HG03432 (cell line): ENCODE data around the gene TNFRSF14.

ENCODE experiments used
- ATAC-seq: cut with Tn5 transposase; IDR thresholded peaks from one replicate; pipeline ENCODE4 v1.9.1; 2021; ENCODE audit warnings: mild to moderate bottlenecking, moderate library complexity; ENCODE audit not compliant: unreplicated experiment

TNFRSF14 gene

GRCh38 chr1:2556277-2556677 is at the start of gene TNFRSF14:
Gene TNFRSF14 (plus strand): TSS chr1:2556371. CDS start chr1:2556665, 294 bp downstream.
- peak; percentile 26 for ATAC-seq

- ATAC-seq = no peak
Observed at GRCh38 chr1:2506901-2507565, 49.1 kb upstream of the TNFRSF14 start.

GRCh38 chr1:2507744-2508155 is 48.4 kb upstream of the TNFRSF14 start:
- ATAC-seq = no peak

- ATAC-seq = no peak
Observed at GRCh38 chr1:2508180-2508579, 48.0 kb upstream of the TNFRSF14 start.

DNA sequence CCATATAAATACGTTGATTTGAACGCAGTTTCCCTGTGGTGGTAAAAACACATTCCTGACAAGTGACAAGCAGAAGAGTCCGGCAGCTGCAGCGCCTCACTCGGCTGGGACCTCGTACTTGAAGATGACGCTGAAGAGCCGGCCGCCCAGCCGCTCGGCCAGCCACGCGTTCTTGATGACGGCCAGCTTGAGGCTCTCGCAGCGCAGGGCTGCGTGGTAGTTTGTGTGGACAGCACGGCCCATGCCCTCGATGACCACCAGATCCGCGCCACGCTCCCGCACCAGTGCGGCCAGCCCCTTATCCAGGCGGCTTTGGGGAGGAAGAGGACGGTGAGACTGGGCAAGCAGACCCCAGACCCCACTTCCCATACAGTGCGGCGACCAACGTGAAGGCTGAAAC is 47.4 kb upstream of the TNFRSF14 start:
- no peak for ATAC-seq

DNA sequence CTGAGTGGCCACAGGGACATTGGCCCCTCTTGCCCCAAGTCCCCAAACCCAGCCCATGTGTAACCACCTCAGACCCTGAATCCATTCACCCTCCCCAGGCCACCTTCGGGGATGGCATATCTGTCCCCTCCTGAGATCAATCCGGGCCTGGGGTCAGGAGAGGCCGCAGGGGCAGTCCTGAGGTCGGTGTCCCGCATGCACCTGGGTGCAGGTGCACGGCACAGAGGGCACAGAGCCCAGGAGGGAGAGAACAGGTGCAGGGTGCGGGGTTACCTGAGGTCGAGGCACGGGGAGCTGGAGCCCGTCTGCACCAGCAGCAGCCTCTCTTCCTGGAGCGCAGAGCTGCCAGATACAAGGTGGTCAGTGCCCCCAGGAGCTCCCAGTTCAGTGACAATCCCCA is 46.6 kb upstream of the TNFRSF14 start:
- no peak for ATAC-seq

DNA sequence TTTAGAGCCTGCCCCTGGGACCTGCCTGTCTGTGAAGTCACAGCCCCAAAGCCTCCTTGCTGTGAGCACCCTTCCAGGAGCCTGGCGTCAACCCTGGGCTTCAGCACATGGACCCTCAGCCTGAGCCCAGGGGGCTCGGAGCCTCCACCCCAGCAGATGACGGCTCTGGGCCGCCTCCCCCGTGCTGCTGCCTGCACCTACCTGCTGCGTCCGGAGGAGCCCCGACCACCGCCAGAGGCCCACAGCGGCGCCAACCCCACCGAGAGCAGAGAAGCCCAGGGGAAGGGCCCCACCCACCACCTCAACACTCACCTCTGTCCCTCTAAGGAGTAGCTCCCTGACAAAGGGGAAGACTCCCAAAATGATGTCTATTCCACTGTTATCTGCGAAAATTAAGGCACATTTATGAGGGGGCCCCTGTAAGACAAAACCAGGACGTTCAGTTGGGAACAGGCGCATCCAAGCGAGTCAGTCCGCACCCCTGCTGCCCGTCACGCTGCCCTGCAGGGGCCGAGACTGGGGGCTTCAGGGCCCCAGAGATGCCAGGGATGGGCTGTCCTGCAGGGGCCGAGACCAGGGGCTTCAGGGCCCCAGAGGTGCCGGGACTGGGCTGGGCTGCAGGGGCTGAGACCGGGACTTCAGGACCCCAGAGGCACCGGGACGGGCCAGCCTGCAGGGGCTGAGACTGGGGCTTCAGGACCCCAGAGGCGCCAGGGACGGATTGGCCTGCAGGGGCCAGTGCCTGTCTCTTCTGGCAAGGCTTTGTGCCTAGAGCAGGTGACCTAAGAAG is 45.6 kb upstream of the TNFRSF14 start:
- no peak for ATAC-seq

DNA sequence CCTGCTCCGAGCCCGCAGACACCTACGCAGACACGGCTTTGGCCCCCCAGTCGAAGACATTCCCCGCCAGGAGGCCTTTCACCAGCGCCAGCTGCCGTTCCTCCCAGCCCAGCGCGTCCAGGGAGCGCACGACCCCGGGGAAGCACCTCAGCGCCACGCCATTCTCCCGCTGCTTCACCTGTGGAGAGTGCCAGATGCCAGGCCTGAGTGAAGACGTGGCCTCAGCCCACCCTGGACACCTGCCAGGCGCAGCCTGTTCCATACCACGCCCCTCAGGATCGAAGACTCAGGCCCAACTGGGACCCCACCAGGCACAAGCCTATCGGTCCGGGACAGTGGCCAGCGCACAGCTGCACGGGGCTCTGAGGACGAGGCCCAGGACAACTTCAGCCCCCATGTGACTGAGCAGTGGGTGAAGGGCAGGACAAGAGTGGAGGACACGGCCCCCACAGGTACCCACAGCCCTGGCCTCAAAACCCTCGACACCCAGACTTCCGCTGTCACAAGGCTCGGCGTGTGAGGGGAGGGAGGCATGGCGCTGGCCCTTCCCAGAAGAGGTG is 43.2 kb upstream of the TNFRSF14 start:
- ATAC-seq = no peak

GRCh38 chr1:2513939-2514652 is 42.1 kb upstream of the TNFRSF14 start:
- no peak for ATAC-seq

DNA sequence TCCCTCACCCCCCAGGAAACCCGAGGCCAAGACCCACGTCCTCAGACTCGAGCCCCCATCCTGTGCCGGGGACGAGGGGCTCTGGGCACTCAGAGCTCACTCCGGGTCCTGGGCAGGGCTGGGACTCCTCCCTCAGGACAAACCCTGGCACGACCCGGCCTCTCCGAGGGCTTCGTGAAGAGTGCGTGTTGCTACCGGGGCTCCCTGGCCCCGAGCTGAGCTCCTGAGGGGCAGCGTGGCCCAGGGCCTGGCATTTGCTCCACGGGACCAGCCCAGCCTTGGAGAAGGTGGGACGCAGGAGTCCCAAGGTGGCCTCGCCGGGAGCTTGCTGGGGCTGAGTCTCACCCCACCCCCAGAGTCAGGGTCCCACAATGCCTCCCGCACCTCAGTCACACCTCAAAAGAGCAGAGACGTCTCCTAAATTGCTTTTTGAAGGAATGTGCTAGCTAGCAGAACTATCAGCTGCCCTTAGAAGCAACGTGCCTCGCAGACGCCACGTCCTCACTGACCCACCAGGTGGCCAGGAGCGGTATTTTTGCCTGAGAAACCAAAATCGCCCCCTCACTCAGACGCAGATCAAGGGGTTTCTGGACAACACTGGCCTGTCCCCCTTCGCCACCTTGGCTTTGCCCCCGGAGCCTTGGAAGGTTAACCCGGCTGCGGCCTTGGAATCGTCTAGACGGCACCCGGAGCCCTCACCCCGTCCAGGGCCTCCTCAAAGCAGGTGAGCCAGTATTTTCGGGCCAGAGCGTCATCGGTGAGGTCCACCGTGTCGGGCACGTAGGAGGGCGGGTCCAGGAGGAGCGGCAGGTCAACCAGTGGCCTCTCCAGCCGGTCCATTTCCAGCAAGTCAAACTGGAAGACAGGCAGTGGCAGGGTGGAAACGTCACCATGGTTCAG is 41.1 kb upstream of the TNFRSF14 start:
- no peak for ATAC-seq

DNA sequence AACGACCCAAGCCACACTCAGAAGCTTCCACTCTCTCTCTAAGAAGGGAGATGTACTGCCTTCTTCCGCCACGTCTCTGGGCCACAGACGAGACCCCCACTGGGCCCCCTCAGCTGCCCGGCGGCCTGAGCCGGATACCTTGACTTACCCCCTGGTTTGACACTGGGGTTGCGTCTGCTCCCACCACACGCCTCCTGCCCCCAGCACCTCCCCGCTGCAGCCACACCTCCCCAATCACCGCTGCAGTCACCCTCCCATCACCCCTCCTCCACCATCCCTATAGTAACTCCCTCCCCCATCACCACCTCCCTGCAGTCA is 40.4 kb upstream of the TNFRSF14 start:
- no peak for ATAC-seq

GRCh38 chr1:2516124-2516523 is 40.0 kb upstream of the TNFRSF14 start:
- ATAC-seq = no peak

DNA sequence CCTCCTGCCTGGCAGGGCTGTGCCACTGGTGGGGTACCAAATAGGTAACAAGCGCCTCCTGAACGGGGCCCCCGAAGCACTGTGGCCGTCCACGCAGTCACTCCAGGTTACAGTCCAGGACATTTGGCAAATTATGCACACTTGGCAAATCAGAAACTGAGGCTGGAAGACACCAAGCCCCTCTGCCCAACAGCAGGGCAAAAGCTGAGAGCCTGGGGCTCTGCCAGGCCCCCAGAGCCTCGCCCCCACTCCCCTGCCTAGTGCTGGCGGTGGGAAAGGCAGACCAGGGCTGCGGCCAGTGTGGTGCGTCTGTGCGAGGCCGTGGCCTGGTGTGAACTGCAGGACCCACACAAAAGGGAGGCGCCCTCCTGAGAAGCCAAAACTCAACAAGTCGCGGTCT is 39.2 kb upstream of the TNFRSF14 start:
- ATAC-seq = no peak

DNA sequence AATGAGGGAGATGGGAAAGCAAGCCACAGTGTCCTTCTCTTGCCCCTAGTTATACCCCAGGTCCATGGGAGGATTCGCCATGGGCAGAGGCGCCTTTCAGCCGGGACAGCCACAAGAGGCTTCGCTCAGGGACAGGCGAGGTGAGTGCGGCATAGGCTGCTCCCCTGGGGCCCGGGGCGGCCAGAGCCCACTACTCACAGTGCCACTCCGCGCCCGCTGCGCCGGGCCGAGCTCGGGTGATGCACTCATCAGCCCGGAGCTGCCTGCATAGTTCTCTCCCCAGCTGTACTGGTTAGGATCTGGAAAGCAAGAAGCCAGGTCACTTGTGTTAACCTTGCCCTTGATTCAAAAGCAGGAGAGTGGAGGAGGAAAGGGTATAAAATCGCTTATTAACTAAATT is 38.2 kb upstream of the TNFRSF14 start:
- ATAC-seq = no peak

GRCh38 chr1:2518528-2518927 is 37.6 kb upstream of the TNFRSF14 start:
- no peak for ATAC-seq

GRCh38 chr1:2519029-2519685 is 37.0 kb upstream of the TNFRSF14 start:
- ATAC-seq = no peak

DNA sequence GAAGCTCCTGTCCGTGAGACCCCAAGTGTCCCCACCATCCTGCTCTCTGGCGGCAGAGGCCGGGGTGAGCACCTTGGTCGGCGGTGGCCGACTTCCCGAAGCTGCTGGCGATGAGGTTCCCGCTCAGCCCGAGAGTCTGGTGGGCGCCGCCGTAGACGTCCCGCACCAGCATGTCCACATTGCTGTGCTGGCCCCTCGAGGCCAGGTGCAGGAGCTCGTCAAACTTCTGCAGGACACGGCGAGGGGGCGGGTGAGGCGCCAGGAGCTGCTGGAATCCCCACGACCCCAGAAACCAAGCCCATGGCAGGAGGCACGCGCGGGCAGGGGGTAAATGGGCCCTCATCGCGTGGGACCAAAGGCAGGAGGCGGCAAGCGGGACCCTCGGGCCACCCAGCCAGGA is 36.4 kb upstream of the TNFRSF14 start:
- ATAC-seq = no peak

DNA sequence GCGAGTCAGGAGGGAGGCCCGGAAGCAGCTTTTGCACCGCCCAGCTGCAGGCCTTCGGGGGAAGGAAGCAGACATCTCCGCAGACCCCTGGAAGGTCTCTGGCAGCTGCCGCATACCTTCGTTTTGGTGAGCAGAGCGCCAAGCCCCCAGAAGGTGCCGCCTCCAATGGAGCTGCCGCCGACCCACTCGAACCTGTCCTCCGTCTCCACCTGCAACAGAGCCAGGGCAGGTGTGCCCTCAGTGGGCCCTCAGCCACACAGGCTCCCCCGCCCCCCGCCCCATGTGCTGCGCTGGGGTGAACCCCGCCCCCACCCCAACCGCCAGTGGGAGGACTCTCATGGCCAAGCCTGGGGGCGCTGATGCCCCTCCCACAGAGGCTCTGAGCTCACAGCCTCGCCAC is 36.0 kb upstream of the TNFRSF14 start:
- no peak for ATAC-seq

- ATAC-seq = no peak
Observed at GRCh38 chr1:2520806-2521205, 35.4 kb upstream of the TNFRSF14 start.

GRCh38 chr1:2522230-2522629 is 33.9 kb upstream of the TNFRSF14 start:
- ATAC-seq = no peak
